Subcutaneous abdominal adipose tissue (tissue), 5 donors: ENCODE measurements around the gene PHYH.
"Not testable (repeated sequence)": the region's sequence is repeated elsewhere in the genome, so short reads cannot be mapped to it uniquely, and the experiment has no call there.

ENCODE experiments used
- H3K27ac ChIP-seq: one replicate; pipeline ENCODE4 v1.7.0; 2013; ENCODE audit warnings: low read depth, mild to moderate bottlenecking, inconsistent platforms, low read length, moderate library complexity
- H3K27me3 ChIP-seq, 5 donors: one replicate each; pipeline ENCODE4 v1.7.0; 2013; ENCODE audit warnings: low read length in 5 of 5, inconsistent platforms in 1 of 5; ENCODE audit not compliant: control insufficient read depth in 5 of 5, insufficient read depth in 4 of 5
- H3K36me3 ChIP-seq, 5 donors: one replicate each; pipeline ENCODE4 v1.7.0; 2013; ENCODE audit warnings: low read length in 5 of 5; ENCODE audit not compliant: control insufficient read depth in 5 of 5, insufficient read depth in 5 of 5
- H3K4me1 ChIP-seq, 5 donors: one replicate each; pipeline ENCODE4 v1.7.0; 2013; ENCODE audit warnings: low read length in 5 of 5, mild to moderate bottlenecking in 3 of 5, moderate library complexity in 1 of 5; ENCODE audit not compliant: control insufficient read depth in 5 of 5, insufficient read depth in 5 of 5
- H3K4me3 ChIP-seq, 5 donors: one replicate each; pipeline ENCODE4 v1.7.0; 2013; ENCODE audit warnings: low read length in 5 of 5, low read depth in 1 of 5
- H3K9ac ChIP-seq, 5 donors: one replicate each; pipeline ENCODE4 v1.7.0; 2013; ENCODE audit warnings: low read length in 5 of 5, mild to moderate bottlenecking in 4 of 5, moderate library complexity in 3 of 5
- H3K9me3 ChIP-seq, 5 donors: one replicate each; pipeline ENCODE4 v1.7.0; 2013; ENCODE audit warnings: low read length in 5 of 5; ENCODE audit not compliant: control insufficient read depth in 5 of 5
- donor health status: healthy.
- donor health status: healthy.
- donor health status: healthy.
- donor health status: healthy.
- donor health status: healthy.

The PHYH gene

DNA sequence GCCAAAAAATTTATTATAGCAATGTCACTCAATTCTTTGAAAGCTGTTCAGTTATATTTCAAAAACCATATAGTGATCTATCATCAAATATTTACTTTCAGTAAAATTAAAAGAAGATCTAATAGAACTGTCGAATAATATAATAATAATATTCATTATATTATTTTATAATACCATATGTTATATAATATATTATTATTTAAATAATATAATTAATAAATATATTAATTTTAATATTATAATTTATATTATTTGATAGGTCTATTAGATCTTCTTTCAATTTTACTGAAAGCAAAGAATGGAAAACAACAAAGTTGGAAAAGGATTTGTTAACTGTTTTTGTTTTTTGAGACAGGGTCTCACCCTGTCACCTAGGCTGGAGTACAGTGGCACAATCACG lies 43.2 kb downstream of the PHYH start:
- Histone ChIP-seq H3K4me3 (no peak overlapping the region), H3K27me3 (no peaks in the 10 kb centered on the region), H3K36me3 (no peaks in the 10 kb centered on the region), H3K9me3 (no peaks in the 10 kb centered on the region), H3K9ac (no peak overlapping the region), H3K27ac (no peak overlapping the region), H3K4me1 (peaks cover 0 to 3% (median 0%) of the 10 kb centered on the region in 5 donors)

DNA sequence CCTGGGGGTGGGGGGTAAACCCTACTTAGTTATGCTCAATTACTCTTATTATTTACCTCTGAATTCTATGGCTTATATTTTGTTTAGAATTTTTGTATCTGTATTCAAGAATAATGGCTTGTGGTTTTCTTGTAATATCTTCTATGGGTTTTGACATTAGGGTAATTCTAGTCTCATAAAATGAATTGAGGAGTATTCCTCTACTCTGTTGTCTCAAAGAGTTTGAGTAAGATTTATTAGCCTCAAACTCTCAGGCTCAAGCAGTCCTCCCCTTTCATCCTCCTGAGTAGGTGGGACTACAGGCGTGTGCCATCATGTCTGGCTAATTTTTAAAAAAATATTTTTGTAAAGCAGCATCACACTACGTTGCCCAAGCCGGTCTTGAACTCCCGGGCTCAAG lies 46.1 kb downstream of the PHYH start:
- H3K9me3 ChIP-seq: no peaks in the 10 kb centered on the region
- H3K27ac ChIP-seq: no peak overlapping the region
- H3K27me3 ChIP-seq: no peaks in the 10 kb centered on the region
- no peaks in the 10 kb centered on the region for H3K36me3 ChIP-seq
- H3K9ac ChIP-seq: no peak overlapping the region
- H3K4me3 ChIP-seq: no peak overlapping the region
- peaks cover 0 to 3% (median 0%) of the 10 kb centered on the region in 5 donors for H3K4me1 ChIP-seq

DNA sequence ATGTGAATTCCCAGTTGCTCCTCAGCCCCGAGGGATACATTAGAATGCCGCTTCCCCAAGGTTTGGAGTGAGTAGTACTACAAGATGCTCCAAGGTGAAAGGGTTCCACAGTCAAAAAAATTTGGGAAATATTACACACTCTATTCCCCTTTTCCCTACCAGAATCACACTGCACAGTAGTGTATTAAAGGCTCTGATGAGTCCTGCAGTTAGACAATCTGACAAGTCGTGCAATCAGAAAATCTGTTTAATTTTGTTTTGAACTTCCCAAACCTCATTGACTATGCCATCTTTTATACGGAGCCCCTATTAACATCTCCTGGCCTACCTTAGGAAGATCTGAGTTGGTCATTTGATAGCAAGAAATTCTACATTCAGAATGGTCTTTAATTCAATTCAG lies 52.1 kb downstream of the PHYH start:
- H3K36me3 ChIP-seq: no peaks in the 10 kb centered on the region
- H3K4me3 ChIP-seq: no peak overlapping the region
- no peaks in the 10 kb centered on the region for H3K27me3 ChIP-seq
- H3K9ac ChIP-seq: no peak overlapping the region
- peaks cover 0 to 3% (median 0%) of the 10 kb centered on the region in 5 donors for H3K4me1 ChIP-seq
- H3K9me3 ChIP-seq: no peaks in the 10 kb centered on the region
- no peak overlapping the region for H3K27ac ChIP-seq

DNA sequence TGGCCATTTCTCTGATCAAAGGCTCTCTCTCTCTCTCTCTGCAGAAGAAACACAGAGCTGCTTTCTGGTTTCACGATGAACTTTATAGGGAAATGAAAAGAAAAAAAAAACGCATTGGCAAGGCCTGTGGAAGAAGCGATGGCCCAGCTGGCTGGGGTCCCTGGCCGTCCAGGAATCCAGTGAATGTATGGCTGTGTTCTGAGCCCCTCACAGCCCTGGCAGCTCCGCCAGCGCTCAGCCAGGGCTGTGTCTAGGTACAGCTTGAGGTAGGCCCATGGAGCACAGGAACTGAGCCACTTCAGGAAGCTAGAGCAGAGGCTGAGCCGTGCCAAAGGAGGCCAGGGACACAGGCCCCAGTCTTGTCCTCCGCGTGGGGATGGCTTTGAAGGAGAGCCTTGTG lies 52.6 kb downstream of the PHYH start:
- no peaks in the 10 kb centered on the region for H3K36me3 ChIP-seq
- H3K4me3 ChIP-seq: no peak overlapping the region
- H3K27ac ChIP-seq: no peak overlapping the region
- no peaks in the 10 kb centered on the region for H3K9me3 ChIP-seq
- H3K4me1 ChIP-seq: peaks cover 0 to 2% (median 0%) of the 10 kb centered on the region in 5 donors
- H3K27me3 ChIP-seq: no peaks in the 10 kb centered on the region
- H3K9ac ChIP-seq: no peak overlapping the region

DNA sequence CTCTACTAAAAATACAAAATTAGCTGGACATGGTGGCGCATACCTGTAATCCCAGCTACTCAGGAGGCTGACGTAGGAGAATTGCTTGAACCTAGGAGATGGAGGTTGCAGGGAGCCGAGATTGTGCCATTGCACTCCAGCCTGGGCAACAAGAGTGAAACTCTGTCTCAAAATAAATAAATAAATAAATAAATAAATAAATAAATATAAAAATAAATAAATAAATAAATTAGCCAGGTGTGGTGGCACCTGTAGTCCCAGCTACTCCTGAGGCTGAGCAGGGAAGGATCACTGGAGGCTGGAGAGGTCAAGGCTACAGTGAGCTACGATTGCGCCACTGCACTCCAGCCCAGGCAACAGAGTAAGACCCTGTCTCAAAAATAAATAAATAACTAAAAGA lies 57.6 kb downstream of the PHYH start:
- H3K27ac ChIP-seq, H3K27me3 ChIP-seq, H3K4me3 ChIP-seq, H3K9ac ChIP-seq, H3K4me1 ChIP-seq, H3K36me3 ChIP-seq, H3K9me3 ChIP-seq: not testable (repeated sequence)

DNA sequence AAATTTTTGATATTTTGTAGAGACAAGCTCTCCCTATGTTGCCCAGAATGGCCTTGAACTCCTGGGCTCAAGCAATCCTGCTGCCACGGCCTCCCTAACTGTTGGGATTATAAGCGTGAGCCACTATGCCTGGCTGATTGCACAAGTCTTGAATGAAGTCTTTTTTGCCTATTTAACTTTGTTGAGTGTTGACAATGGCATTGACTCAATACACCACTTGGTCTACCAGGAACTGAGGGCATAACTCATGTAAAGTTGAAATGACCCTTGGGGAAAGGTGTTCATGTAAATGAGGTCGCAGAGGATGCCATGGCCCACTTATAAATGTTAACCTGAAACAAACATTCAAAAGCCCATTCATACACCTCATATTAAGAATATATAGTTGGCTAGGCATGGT lies 58.3 kb downstream of the PHYH start:
- no peaks in the 10 kb centered on the region for H3K27me3 ChIP-seq

DNA sequence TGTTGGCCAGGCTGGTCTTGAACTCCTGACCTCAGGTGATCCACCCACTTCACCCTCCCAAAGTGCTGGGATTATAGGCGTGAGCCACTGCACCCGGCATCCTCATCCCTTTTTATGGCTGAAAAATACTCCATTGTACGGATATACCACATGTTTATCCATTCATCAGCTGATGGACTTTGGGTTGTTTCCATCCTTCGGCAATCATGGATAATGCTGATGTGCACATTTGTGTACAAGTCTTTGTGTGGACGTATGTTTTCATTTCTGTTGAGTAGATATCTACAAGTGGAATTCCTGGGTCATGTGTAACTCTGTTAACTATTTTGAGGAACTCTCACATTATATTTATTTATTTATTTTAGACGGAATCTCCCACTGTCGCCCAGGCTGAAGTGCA lies 59.9 kb downstream of the PHYH start:
- H3K27ac ChIP-seq: no peak overlapping the region
- no peaks in the 10 kb centered on the region for H3K9me3 ChIP-seq
- no peak overlapping the region for H3K9ac ChIP-seq
- no peaks in the 10 kb centered on the region for H3K36me3 ChIP-seq
- no peaks in the 10 kb centered on the region for H3K4me1 ChIP-seq
- H3K4me3 ChIP-seq: no peak overlapping the region
- no peaks in the 10 kb centered on the region for H3K27me3 ChIP-seq

More for the DNA sequence above, 58.3 kb downstream of the PHYH start:
- Histone ChIP-seq H3K9me3 (no peaks in the 10 kb centered on the region), H3K36me3 (no peaks in the 10 kb centered on the region), H3K9ac (no peak overlapping the region), H3K27ac (no peak overlapping the region), H3K4me3 (no peak overlapping the region), H3K4me1 (no peaks in the 10 kb centered on the region)

DNA sequence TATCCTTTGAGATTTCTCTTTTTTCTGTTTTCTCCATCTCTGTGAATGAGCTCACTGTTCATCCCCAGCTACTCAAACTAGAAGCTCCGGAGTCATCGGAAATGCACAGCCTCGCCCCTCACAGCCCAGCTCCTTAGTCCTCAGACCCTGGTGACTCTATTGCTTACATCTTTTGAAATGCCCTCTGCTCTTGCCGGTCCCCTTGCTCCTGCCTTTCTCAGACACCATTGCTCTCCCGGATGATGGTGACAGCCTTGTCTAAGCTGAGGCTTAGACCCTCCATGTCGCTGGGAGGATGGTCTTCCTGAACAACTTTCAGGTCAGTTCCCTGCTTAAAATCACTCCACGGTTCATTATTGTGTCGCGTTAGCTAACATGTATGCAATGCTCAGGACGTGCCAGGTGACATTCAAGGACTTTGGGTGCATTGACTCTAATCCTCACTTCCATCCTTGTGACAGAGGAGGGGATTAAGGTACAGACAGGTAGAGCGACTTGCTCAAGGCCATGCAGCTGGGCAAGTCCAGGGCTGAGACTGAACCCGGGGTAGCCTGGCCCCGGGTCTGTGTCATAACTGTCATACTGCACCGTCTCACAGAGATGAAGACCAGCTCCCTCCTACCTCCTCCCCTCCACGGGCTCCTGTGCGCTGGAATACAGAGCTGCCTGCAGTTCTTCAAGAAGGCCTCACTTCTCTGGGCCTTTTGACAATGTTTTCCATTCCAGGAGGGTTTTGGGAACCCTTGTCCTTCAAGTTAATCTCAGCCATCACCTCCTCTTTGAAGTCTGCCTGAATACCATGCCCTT lies 61.4 kb downstream of the PHYH start:
- Histone ChIP-seq H3K4me1 (no peaks in the 10 kb centered on the region), H3K36me3 (no peaks in the 10 kb centered on the region), H3K27me3 (peaks cover 2 to 12% (median 8%) of the 10 kb centered on the region in 5 donors), H3K9ac (no peak overlapping the region), H3K9me3 (no peaks in the 10 kb centered on the region), H3K4me3 (no peak overlapping the region), H3K27ac (no peak overlapping the region)

DNA sequence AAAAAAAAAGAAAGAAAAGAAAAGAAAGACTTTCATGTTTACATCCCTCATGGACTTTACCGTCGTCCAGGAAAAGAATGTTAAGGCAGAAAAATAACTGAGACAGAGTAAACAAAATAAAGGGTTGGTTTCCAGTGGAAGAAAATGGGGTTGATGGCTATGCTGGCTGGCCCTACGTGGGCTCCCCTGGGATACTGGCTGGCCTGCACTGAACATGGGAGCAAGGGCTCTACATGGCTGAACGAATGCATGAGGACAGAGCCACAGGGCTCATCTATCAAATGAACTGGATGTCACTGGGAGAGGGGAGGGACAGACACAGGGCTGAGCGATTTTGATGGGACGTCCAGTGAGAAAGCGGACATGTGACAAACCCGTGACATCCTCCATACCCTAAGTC lies 63.2 kb downstream of the PHYH start:
- H3K9ac ChIP-seq: no peak overlapping the region
- no peaks in the 10 kb centered on the region for H3K36me3 ChIP-seq
- H3K4me3 ChIP-seq: no peak overlapping the region
- no peaks in the 10 kb centered on the region for H3K4me1 ChIP-seq
- H3K9me3 ChIP-seq: no peaks in the 10 kb centered on the region
- H3K27ac ChIP-seq: no peak overlapping the region
- H3K27me3 ChIP-seq: peaks cover 3 to 16% (median 8%) of the 10 kb centered on the region in 5 donors

DNA sequence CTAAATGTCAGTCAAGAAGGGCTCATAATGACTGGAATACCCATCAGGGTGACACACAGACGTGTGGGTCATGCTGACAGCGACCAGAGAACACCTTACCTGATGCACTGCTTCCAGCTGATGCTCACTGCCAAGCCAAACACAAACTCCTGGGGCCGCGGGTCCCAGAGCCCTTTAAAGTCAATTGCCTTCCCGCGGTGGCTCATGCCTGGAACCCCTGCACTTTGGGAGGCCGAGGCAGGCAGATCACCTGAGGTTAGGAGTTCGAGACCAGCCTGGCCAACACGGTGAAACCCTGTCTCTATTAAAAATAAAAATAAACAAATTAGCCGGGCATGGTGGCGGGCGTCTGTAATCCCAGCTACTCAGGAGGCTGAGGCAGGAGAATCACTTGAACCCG lies 65.1 kb downstream of the PHYH start:
- H3K9me3 ChIP-seq, H3K9ac ChIP-seq, H3K36me3 ChIP-seq, H3K4me3 ChIP-seq, H3K27ac ChIP-seq, H3K4me1 ChIP-seq: not testable (repeated sequence)
- H3K27me3 ChIP-seq: peaks cover 3 to 18% (median 12%) of the 10 kb centered on the region in 5 donors
